HG03521 (cell line): ENCODE results near the gene SH2D5.
"Not testable (repeated sequence)": the region's sequence is repeated elsewhere in the genome, so short reads cannot be mapped to it uniquely, and the experiment has no call there.

ENCODE experiments used
- ATAC-seq: cut with Tn5 transposase; IDR thresholded peaks from one replicate; pipeline ENCODE4 v1.9.1; 2021; ENCODE audit warnings: mild to moderate bottlenecking, moderate library complexity; ENCODE audit not compliant: unreplicated experiment

The SH2D5 gene

GRCh38 chr1:20728371-20729154 lies 3.9 kb downstream of the SH2D5 start:
- ATAC-seq = no peak

DNA sequence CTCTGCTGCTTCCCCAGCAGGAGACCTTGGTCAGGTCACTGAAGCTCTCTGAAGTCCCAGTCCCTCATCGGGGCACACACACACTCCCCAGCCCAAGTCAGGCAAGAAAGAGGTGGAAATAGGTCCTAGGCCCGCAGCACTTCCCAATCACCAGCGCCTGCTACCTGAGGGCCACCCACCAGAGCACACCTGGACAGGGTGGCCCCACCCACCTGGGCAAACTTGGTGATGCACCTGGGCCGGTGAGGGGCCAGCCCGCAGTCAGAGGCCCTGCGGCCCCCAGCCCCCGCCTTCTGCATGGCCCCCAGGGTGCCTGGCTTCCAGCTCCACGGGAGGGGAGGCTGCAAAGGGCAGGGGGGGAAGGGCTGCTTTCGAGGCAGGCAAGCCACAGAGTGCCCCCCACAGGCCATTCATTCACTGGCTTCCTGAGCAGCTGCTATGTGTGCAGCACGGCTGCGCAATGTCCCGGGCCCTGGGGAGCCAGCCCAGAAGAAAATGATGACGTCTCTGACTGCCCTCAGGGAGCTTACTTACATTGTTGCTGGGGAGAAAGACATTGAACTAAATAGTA lies 4.7 kb downstream of the SH2D5 start:
- ATAC-seq = no peak

- ATAC-seq = no peak
These were observed 5.4 kb downstream of the SH2D5 start for GRCh38 chr1:20726932-20727745.

DNA sequence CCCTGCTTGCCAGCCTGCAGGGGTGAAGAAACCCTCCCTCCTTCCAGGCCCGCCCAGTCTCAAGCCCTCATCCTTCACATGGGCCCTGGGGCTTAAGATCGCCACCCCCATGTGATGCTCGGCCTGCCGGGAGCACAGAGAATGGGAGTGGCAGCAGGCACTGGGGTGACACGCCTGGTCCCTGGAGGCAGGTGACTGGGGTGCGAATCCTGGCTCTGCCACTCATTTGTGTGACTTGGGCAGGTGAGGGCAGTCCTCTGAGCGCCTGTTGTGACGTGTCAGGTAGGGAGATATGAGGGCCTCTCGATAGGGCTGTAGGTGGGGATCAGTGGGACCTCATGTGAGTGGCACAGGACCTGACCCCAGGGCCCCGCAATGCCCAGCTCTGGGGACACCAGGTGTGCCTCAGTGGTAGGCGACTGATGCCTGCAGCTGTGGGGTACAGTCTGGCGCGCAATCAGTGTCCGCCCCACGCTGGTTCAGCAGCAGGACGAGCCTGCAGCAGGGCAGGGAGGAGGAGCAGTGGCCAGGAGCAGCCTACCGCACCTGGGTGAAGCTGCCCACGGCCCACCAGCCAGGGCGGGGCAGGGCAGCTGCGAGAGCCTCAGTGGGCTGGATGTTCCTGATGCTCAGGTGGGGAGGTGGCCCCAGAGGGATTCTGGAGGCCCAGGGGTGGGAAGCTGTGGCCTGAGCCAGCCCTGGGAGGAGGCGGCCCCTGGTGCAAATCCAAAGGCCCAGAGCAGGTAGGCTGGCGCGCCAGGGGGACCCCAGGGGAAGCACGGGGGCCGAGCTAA lies 6.2 kb downstream of the SH2D5 start:
- no peak for ATAC-seq

- no peak for ATAC-seq
These were observed 7.0 kb downstream of the SH2D5 start for GRCh38 chr1:20725189-20726117.

GRCh38 chr1:20724364-20725188 lies 7.9 kb downstream of the SH2D5 start:
- ATAC-seq = no peak

GRCh38 chr1:20723537-20724363 lies 8.8 kb downstream of the SH2D5 start:
- ATAC-seq = no peak

- ATAC-seq = no peak
These were observed 9.4 kb downstream of the SH2D5 start for GRCh38 chr1:20723159-20723536.

GRCh38 chr1:20721117-20722061 lies 11.1 kb downstream of the SH2D5 start:
- ATAC-seq = no peak

- ATAC-seq = no peak
These were observed 11.8 kb downstream of the SH2D5 start for GRCh38 chr1:20720631-20721091.

DNA sequence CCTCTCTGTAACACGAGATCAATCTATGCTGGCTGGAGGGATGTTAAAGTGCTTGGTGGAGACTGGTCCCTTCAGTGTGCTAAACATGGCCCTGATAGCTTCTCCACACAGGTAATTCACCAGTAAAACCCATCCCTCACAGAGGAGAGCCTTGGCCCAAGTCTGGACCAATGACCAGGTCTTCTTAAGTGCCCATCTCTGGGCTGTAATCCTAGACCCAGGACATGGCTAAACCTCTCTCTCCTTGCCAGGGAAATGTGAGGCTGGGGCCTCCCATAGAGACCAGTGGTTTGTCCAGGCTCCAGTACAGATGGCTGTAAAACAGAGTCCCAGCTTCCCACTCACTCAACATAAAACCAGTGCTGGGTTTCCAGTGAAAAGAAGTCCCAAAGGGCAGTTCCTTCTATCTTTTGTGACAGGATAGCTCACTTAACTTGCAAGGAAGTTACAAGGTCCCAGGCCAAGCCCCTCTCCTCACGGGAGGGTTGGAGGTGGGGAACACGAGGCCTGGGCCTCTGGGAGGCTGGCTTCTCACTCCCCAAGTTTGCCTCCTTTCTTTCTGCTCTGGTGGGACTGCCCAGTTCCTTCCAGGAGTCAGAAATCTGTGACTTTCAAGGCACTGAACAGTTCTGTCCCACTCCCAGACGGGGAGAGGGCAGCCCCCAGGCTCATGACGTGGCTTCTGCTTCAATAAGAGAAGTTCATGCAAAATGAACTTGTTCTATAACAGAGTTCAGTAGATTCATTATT lies 12.5 kb downstream of the SH2D5 start:
- ATAC-seq = no peak

DNA sequence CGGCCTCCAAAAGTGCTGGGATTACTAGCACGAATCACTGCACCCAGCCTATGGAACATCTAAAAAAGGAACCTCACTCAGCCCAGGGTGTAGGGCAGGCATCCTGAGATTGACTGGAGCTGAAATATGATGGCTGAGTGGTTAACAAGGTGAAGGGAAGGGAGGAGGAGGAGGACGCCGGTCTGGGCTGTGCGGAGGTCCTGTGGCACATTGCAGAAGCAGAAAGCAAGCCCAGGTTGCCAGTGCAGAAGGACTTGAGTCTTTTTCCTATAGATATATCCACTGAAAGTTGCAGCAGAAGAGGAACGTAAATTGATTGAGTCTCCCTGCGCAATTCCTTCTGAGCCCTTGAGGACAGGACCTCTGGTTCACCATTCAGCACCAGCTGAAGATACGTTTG lies 13.2 kb downstream of the SH2D5 start:
- ATAC-seq = no peak

DNA sequence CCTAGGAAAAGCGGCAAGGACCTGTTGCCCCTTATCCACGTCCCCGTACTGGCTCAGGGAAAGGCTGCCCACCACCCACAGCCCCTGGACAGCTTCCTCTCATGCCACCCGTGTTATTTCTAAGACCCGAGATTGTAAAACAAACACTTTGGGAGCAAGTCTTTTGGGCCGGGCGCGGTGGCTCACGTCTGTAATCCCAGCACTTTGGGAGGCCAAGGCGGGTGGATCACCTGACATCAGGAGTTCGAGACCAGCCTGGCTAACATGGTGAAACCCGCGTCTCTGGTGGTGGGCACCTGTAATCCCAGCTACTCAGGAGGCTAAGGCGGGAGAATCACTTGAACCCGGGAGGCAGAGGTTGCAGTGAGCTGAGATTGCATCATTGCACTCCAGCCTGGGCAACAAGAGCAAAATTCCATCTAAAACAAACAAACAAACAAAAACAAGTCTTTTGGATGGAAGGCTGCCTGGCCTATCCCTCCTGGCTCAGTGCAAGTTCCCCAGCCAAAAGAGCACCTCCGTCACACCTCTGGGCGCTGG lies 14.1 kb downstream of the SH2D5 start:
- ATAC-seq = not testable (repeated sequence)

- ATAC-seq = no peak
These were observed 14.8 kb downstream of the SH2D5 start, which contains the start of gene KIF17 for GRCh38 chr1:20717452-20718342. KIF17 (minus strand) TSS chr1:20718007; CDS start chr1:20717706, 301 bp downstream.

GRCh38 chr1:20716232-20716631 lies 16.3 kb downstream of the SH2D5 start:
- ATAC-seq = no peak
